ES-I3 (cell line): ENCODE measurements around the gene GNG7.
"Not testable (repeated sequence)": the region's sequence is repeated elsewhere in the genome, so short reads cannot be mapped to it uniquely, and the experiment has no call there.

Source experiments
- H3K36me3 ChIP-seq: 2 replicates; pipeline ENCODE4 v1.6.1; 2013; ENCODE audit warnings: mild to moderate bottlenecking, low read length, control low read depth, moderate library complexity; ENCODE audit not compliant: insufficient read depth
- H3K4me1 ChIP-seq: 2 replicates; pipeline ENCODE4 v1.6.1; 2013; ENCODE audit warnings: mild to moderate bottlenecking, control low read depth, low read length; ENCODE audit not compliant: insufficient read depth
- H3K9ac ChIP-seq: 2 replicates; pipeline ENCODE4 v1.6.1; 2013; ENCODE audit warnings: low read depth, mild to moderate bottlenecking, low read length, moderate library complexity
- H3K9me3 ChIP-seq: 2 replicates; pipeline ENCODE4 v1.6.1; 2013; ENCODE audit warnings: mild to moderate bottlenecking, low read length, moderate library complexity; ENCODE audit not compliant: control insufficient read depth, insufficient read depth

The GNG7 gene

GRCh38 chr19:2685204-2685704, 17.2 kb downstream of the GNG7 start:
- Histone ChIP-seq H3K4me1 (no peaks in the 10 kb centered on the region), H3K9ac (no peak overlapping the region), H3K9me3 (no peaks in the 10 kb centered on the region), H3K36me3 (no peaks in the 10 kb centered on the region)

- no peaks in the 10 kb centered on the region for H3K36me3 ChIP-seq
- no peak overlapping the region for H3K9ac ChIP-seq
- H3K9me3 ChIP-seq = no peaks in the 10 kb centered on the region
- no peaks in the 10 kb centered on the region for H3K4me1 ChIP-seq
Measured at GRCh38 chr19:2683430-2684003, 19.0 kb downstream of the GNG7 start.

GRCh38 chr19:2680808-2681207, 21.7 kb downstream of the GNG7 start:
- no peaks in the 10 kb centered on the region for H3K36me3 ChIP-seq

GRCh38 chr19:2679439-2679838, 23.1 kb downstream of the GNG7 start:
- Histone ChIP-seq H3K36me3 (no peaks in the 10 kb centered on the region), H3K9me3 (no peaks in the 10 kb centered on the region)

More at GRCh38 chr19:2680808-2681207, 21.7 kb downstream of the GNG7 start:
- no peaks in the 10 kb centered on the region for H3K9me3 ChIP-seq
- no peaks in the 10 kb centered on the region for H3K4me1 ChIP-seq
- no peak overlapping the region for H3K9ac ChIP-seq

GRCh38 chr19:2678948-2679347, 23.5 kb downstream of the GNG7 start:
- not testable (repeated sequence) for H3K4me1 ChIP-seq, H3K9me3 ChIP-seq, H3K36me3 ChIP-seq, H3K9ac ChIP-seq

More at GRCh38 chr19:2679439-2679838, 23.1 kb downstream of the GNG7 start:
- Histone ChIP-seq H3K4me1 (0 out of 2 replicates have a peak, but pooled peaks cover 7% of the 10 kb centered on the region), H3K9ac (no peak overlapping the region)

GRCh38 chr19:2678044-2678671, 24.3 kb downstream of the GNG7 start:
- no peaks in the 10 kb centered on the region for H3K36me3 ChIP-seq
- H3K9ac ChIP-seq = no peak overlapping the region
- no peaks in the 10 kb centered on the region for H3K9me3 ChIP-seq
- H3K4me1 ChIP-seq = 0 out of 2 replicates have a peak, but pooled peaks cover 7% of the 10 kb centered on the region

- Histone ChIP-seq H3K36me3 (no peaks in the 10 kb centered on the region), H3K4me1 (0 out of 2 replicates have a peak, but pooled peaks cover 7% of the 10 kb centered on the region), H3K9ac (no peak overlapping the region), H3K9me3 (no peaks in the 10 kb centered on the region)
Measured at GRCh38 chr19:2676823-2677222, 25.7 kb downstream of the GNG7 start.

GRCh38 chr19:2675892-2676291, 26.6 kb downstream of the GNG7 start:
- H3K4me1 ChIP-seq = 0 out of 2 replicates have a peak, but pooled peaks cover 7% of the 10 kb centered on the region
- H3K9me3 ChIP-seq = no peaks in the 10 kb centered on the region
- H3K9ac ChIP-seq = no peak overlapping the region
- no peaks in the 10 kb centered on the region for H3K36me3 ChIP-seq

GRCh38 chr19:2670217-2670616, 32.3 kb downstream of the GNG7 start:
- Histone ChIP-seq H3K4me1 (0 out of 2 replicates have a peak, but pooled peaks cover 6% of the 10 kb centered on the region), H3K36me3 (no peaks in the 10 kb centered on the region), H3K9ac (no peak overlapping the region), H3K9me3 (no peaks in the 10 kb centered on the region)

- Histone ChIP-seq H3K36me3 (no peaks in the 10 kb centered on the region), H3K4me1 (no peaks in the 10 kb centered on the region), H3K9ac (no peak overlapping the region), H3K9me3 (no peaks in the 10 kb centered on the region)
Measured at GRCh38 chr19:2668175-2668763, 34.2 kb downstream of the GNG7 start.

GRCh38 chr19:2667349-2667748, 35.1 kb downstream of the GNG7 start:
- H3K9me3 ChIP-seq, H3K4me1 ChIP-seq, H3K36me3 ChIP-seq, H3K9ac ChIP-seq: not testable (repeated sequence)

- Histone ChIP-seq H3K36me3 (no peaks in the 10 kb centered on the region), H3K4me1 (no peaks in the 10 kb centered on the region), H3K9me3 (peaks cover 12% of the 10 kb centered on the region), H3K9ac (no peak overlapping the region)
Measured at GRCh38 chr19:2666344-2666994, 36.0 kb downstream of the GNG7 start.

GRCh38 chr19:2665103-2665502, 37.4 kb downstream of the GNG7 start:
- Histone ChIP-seq H3K9ac (no peak overlapping the region), H3K36me3 (no peaks in the 10 kb centered on the region), H3K4me1 (no peaks in the 10 kb centered on the region), H3K9me3 (peaks cover 12% of the 10 kb centered on the region)

- H3K4me1 ChIP-seq = no peaks in the 10 kb centered on the region
- no peaks in the 10 kb centered on the region for H3K36me3 ChIP-seq
- H3K9ac ChIP-seq = no peak overlapping the region
- peaks cover 12% of the 10 kb centered on the region for H3K9me3 ChIP-seq
Measured at GRCh38 chr19:2663920-2664571, 38.4 kb downstream of the GNG7 start.
